A549 (cell line): Measurements from ENCODE around the gene NAA16. TPM values are rescaled to one million over a fixed set of nuclear protein-coding genes. Genes with fewer than 3 reads are reported as not detected.
"Not testable (repeated sequence)": the region's sequence is repeated elsewhere in the genome, so short reads cannot be mapped to it uniquely, and the experiment has no call there.

Experiments used
- ATAC-seq, 2 experiments: fragments of 200-7000 bp in 1 of 2; fragments of >200 bp in 1 of 2; cut with Nextera tagmentation in 1 of 2; cut with Tn5 transposase in 1 of 2; 3 replicates each; pipeline versions ENCODE4 v1.8.0 to v1.9.1; 2018 to 2020; ENCODE audit warnings: mild to moderate bottlenecking in 1 of 2, moderate library complexity in 1 of 2
- CTCF ChIA-PET: fragments of 300-600 bp; sonication (Branson Sonifier 250); formaldehyde crosslinking; extraction: SDS; loops from one replicate; lab custom pipeline; 2021; ENCODE audit warnings: antibody characterized with exemption, inconsistent platforms; lab: Yijun Ruan, JAX
- POLR2A ChIA-PET: fragments of 350-600 bp; formaldehyde crosslinking; extraction: SDS; loops from one replicate; lab custom pipeline; 2021; ENCODE audit warnings: antibody characterized with exemption, inconsistent platforms; lab: Yijun Ruan, JAX
- DNase-seq, 2 experiments: peaks; one replicate each; pipeline versions ENCODE4 v3.0.0 to v3.0.0-alpha.2; 2011 to 2016; ENCODE audit warnings: low read depth in 1 of 2, low spot score in 1 of 2
- FAIRE-seq: peaks from 2 replicates; lab custom pipeline; 2011; peaks lifted over from hg19 to GRCh38; lab: Jason Lieb, UNC
- H3K27ac ChIP-seq, 2 experiments: fragments of >200 bp; sonication (Bioruptor Twin); formaldehyde crosslinking; 3 replicates each; pipeline ENCODE4 v1.5.1; 2016 to 2017
- H3K4me1 ChIP-seq: fragments of >200 bp; sonication (Bioruptor Twin); formaldehyde crosslinking; 3 replicates; pipeline ENCODE4 v1.6.1; 2016
- H3K4me2 ChIP-seq: fragments of >200 bp; sonication (Bioruptor Twin); formaldehyde crosslinking; 3 replicates; pipeline ENCODE4 v1.6.1; 2016
- H3K4me3 ChIP-seq: fragments of >200 bp; sonication (Bioruptor Twin); formaldehyde crosslinking; 3 replicates; pipeline ENCODE4 v1.5.1; 2016
- H3K9me3 ChIP-seq: fragments of >200 bp; sonication (Bioruptor Twin); formaldehyde crosslinking; 3 replicates; pipeline ENCODE4 v1.6.1; 2016
- CEBPB ChIP-seq, 2 experiments: fragments of >200 bp in 1 of 2; sonication (Bioruptor Twin) in 1 of 2; formaldehyde crosslinking in 1 of 2; IDR thresholded peaks; 2 replicates each; pipeline ENCODE4 v1.6.1; 2012 to 2016
- CHD2 ChIP-seq: fragments of 150-350 bp; IDR thresholded peaks from 2 replicates; pipeline ENCODE4 v1.6.1; 2014; ENCODE audit warnings: low read length; ENCODE audit not compliant: partially characterized antibody
- EHF ChIP-seq: fragments of 250-450 bp; sonication (Bioruptor Pico); IDR thresholded peaks from 2 replicates; pipeline ENCODE4 v1.5.0; 2020; ENCODE audit warnings: mild to moderate bottlenecking
- EHMT2 ChIP-seq: fragments of 200-600 bp; sonication (generic); IDR thresholded peaks from 2 replicates; pipeline ENCODE4 v1.6.1; 2016; ENCODE audit warnings: antibody characterized with exemption, low read depth, mild to moderate bottlenecking, moderate library complexity
- EP300 ChIP-seq, 2 experiments: fragments of >200 bp; sonication (Bioruptor Twin); formaldehyde crosslinking; IDR thresholded peaks; 2 replicates in 1 of 2; 3 replicates in 1 of 2; pipeline ENCODE4 v1.6.1; 2016 to 2017
- FOSL2 ChIP-seq, 2 experiments: fragments of 450-650 bp in 1 of 2; fragments of >200 bp in 1 of 2; sonication (Bioruptor Twin) in 1 of 2; formaldehyde crosslinking; IDR thresholded peaks; 2 replicates each; pipeline versions ENCODE4 v1.5.0 to v1.6.1; 2016 to 2020; ENCODE audit warnings: mild to moderate bottlenecking in 1 of 2, moderate library complexity in 1 of 2
- GATA3 ChIP-seq: IDR thresholded peaks from 2 replicates; pipeline ENCODE4 v1.6.1; 2012; ENCODE audit warnings: borderline replicate concordance
- HOXB13 ChIP-seq: fragments of 250-450 bp; sonication (Bioruptor Pico); IDR thresholded peaks from 2 replicates; pipeline ENCODE4 v1.5.0; 2020; ENCODE audit warnings: low read depth, mild to moderate bottlenecking, moderate library complexity
- HOXB5 ChIP-seq: fragments of 250-450 bp; sonication (Bioruptor Pico); IDR thresholded peaks from 2 replicates; pipeline ENCODE4 v1.5.0; 2020; ENCODE audit warnings: mild to moderate bottlenecking, moderate library complexity
- JUN ChIP-seq, 2 experiments: fragments of >200 bp; sonication (Bioruptor Twin); formaldehyde crosslinking; IDR thresholded peaks; 2 replicates in 1 of 2; 3 replicates in 1 of 2; pipeline ENCODE4 v1.6.1; 2016 to 2017
- JUNB ChIP-seq: fragments of >200 bp; sonication (Bioruptor Twin); formaldehyde crosslinking; IDR thresholded peaks from 2 replicates; pipeline ENCODE4 v1.6.1; 2016
- KDM5A ChIP-seq: fragments of 200-600 bp; sonication (generic); IDR thresholded peaks from 2 replicates; pipeline ENCODE4 v1.6.1; 2016; ENCODE audit warnings: antibody characterized with exemption, mild to moderate bottlenecking
- MAFK ChIP-seq: fragments of 450-650 bp; IDR thresholded peaks from 2 replicates; pipeline ENCODE4 v1.6.1; 2014; ENCODE audit not compliant: partially characterized antibody
- MAZ ChIP-seq: fragments of 150-350 bp; IDR thresholded peaks from 2 replicates; pipeline ENCODE4 v1.6.1; 2014; ENCODE audit warnings: antibody characterized with exemption, low read depth, low read length, borderline replicate concordance
- NFE2L2 ChIP-seq: fragments of 150-350 bp; conservative IDR thresholded peaks from 2 replicates; pipeline ENCODE4 v1.6.1; 2014; ENCODE audit warnings: low read length
- NPAS2 ChIP-seq: fragments of 250-450 bp; sonication (Bioruptor Pico); IDR thresholded peaks from 2 replicates; pipeline ENCODE4 v1.8.0; 2022; ENCODE audit warnings: mild to moderate bottlenecking, moderate library complexity, borderline replicate concordance
- NR3C1 ChIP-seq: fragments of >200 bp; sonication (Bioruptor Twin); formaldehyde crosslinking; IDR thresholded peaks from 3 replicates; pipeline ENCODE4 v1.6.1; 2017
- POLR2AphosphoS2 ChIP-seq: conservative IDR thresholded peaks from 2 replicates; pipeline ENCODE4 v1.6.1; 2012; ENCODE audit warnings: low read length, improper control_type of control experiment, inconsistent platforms
- RAD21 ChIP-seq, 2 experiments: fragments of >200 bp in 1 of 2; sonication (Bioruptor Twin) in 1 of 2; formaldehyde crosslinking in 1 of 2; IDR thresholded peaks in 1 of 2; conservative IDR thresholded peaks in 1 of 2; 2 replicates in 1 of 2; 3 replicates in 1 of 2; pipeline ENCODE4 v1.6.1; 2012 to 2018; ENCODE audit warnings: inconsistent platforms in 1 of 2
- RARB ChIP-seq: fragments of 250-450 bp; sonication (Bioruptor Pico); IDR thresholded peaks from 2 replicates; pipeline ENCODE4 v1.8.0; 2021; ENCODE audit warnings: mild to moderate bottlenecking, moderate library complexity
- RNF2 ChIP-seq: fragments of 200-600 bp; sonication (generic); IDR thresholded peaks from 2 replicates; pipeline ENCODE4 v1.6.1; 2016; ENCODE audit warnings: low read depth, mild to moderate bottlenecking, antibody characterized with exemption, moderate library complexity, borderline replicate concordance
- SMC3 ChIP-seq: fragments of >200 bp; sonication (Bioruptor Twin); formaldehyde crosslinking; IDR thresholded peaks from 3 replicates; pipeline ENCODE4 v1.6.1; 2018; ENCODE audit warnings: inconsistent platforms
- SREBF2 ChIP-seq: fragments of 450-650 bp; IDR thresholded peaks from 2 replicates; pipeline ENCODE4 v1.6.1; 2014; ENCODE audit warnings: mild to moderate bottlenecking, moderate library complexity
- ZFP36 ChIP-seq: fragments of 450-650 bp; IDR thresholded peaks from 2 replicates; pipeline ENCODE4 v1.6.1; 2014; ENCODE audit warnings: borderline replicate concordance; ENCODE audit not compliant: partially characterized antibody
- WGBS: methylation state at CpG from one replicate; pipeline ENCODE4 v1.1.6; 2017; ENCODE audit errors: missing lambda C conversion rate; 5-methylcytosine and 5-hydroxymethylcytosine counted together
- polyA plus RNA-seq, 4 experiments: library from polyadenylated mRNA; depleted of rRNA in 3 of 4; stranded (reverse); fragments of >200 nt; fragmentation: RNase III in 1 of 4; extraction: RNeasy Plus Mini Kit Qiagen cat#74134 plus additional on column Dnase treatment in 1 of 4; gene quantifications; 2 replicates in 3 of 4; 3 replicates in 1 of 4; pipeline ENCODE4 v1.2.3, GENCODE V29; 2011 to 2017
- TF ChIP-seq, protein P1 (sequence below): IDR thresholded peaks from 2 replicates; pipeline ENCODE4 v1.6.1; 2012
- TF ChIP-seq, protein P2 (sequence below): fragments of >200 bp; sonication (Bioruptor Twin); formaldehyde crosslinking; IDR thresholded peaks from 3 replicates; pipeline ENCODE4 v1.5.1; 2016
- TF ChIP-seq, protein P3 (sequence below): fragments of 150-350 bp; IDR thresholded peaks from 2 replicates; pipeline ENCODE4 v1.6.1; 2014; ENCODE audit warnings: low read depth, mild to moderate bottlenecking, low read length
- TF ChIP-seq, protein P4 (sequence below): IDR thresholded peaks from 2 replicates; pipeline ENCODE4 v1.6.1; 2012; ENCODE audit warnings: low read depth, borderline replicate concordance

NAA16 gene
- polyA plus RNA-seq, 2 of the 4 experiments (the other 2 are of a cell fraction): 10.5 to 18.8 TPM

DNA sequence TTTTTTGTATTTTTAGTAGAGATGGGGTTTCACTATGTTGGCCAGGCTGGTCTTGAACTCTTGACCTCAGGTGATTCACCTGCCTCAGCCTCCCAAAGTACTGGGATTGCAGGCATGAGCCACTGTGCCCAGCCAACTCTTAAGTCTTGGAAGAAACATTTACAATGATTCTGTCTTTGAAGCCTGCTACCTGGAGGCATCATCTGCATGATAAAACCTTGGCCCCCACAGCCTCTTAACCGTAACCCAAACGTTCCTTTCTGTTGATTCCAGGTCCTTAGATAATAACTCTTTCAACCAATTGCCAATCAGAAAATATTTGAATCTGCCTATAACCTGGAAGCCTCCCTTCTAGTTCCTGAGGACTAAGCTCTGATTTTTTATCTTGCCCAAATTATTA, 31.9 kb upstream of the NAA16 start:
- FAIRE-seq: not testable (repeated sequence)

DNA sequence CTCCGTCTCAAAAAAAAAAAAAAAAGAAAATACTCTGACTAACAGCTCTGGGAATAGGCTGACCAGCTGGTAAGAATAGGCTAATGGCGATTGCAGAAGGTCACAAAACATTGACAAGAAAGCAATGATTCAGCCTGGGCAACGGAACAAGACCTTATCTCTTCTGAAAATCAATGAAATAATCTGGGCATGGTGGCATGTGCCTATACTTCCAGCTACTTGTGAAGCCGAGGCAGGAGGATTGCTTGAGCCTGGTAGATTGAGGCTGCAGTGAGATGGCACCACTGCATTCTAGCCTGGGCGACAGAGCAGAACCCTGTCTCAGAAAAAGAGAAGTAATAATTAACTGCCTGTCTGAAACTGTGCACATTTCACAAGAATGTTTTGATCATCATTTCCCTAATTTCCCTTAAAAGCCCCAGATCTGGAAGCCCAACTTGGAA, 28.9 kb upstream of the NAA16 start:
- ChIA-PET POLR2A (no interaction called here), CTCF (no interaction called here)
- WGBS: 83% methylated on average over 5 of the region's 5 CpGs

More for the DNA sequence above, 31.9 kb upstream of the NAA16 start:
- H3K4me1 ChIP-seq, POLR2A ChIA-PET, DNase-seq, H3K27ac ChIP-seq, H3K9me3 ChIP-seq, H3K4me3 ChIP-seq, ATAC-seq, H3K4me2 ChIP-seq, CTCF ChIA-PET: not testable (repeated sequence)
- WGBS: 82% methylated on average over 2 of the region's 2 CpGs

DNA sequence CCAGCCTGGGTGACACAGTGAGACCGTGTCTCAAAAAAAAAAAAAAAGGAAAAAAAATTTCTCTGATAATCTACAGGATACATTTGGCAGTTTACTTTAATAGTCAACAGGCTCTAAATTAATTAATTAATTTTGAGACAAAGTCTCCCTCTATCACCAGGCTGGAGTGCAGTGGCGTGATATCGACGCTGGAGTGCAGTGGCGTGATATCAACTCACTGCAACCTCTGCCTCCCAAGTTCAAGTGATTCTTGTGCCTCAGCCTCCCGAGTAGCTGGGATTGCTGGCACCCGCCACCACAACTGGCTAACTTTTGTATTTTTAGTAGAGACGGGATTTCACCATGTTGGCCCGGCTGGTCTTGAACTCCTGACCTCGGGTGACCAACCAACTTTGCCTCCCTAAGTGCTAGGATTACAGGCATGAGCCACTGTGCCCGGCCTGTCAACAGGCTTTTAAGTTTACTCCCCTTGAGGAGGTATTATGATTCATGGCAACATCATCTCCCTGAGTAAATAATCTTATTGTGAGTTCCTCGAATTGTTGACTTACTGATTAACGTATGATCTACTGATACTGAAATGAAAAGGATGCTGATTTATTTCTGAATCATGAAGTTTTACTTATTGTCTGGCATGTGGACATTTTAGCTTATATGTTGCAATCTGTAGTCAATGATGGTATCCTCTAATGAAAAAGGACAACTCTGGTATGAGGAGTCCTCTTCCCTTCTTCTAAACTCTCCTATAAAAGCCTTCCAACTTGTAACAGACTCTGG, 26.4 kb upstream of the NAA16 start:
- Histone ChIP-seq H3K4me1 (peaks cover 16% of the 10 kb centered on the region), H3K27ac (peak overlapping the region; percentile 84 to 88), H3K4me3 (no peak overlapping the region; the same call in 2 of the 3 replicates), H3K4me2 (peak overlapping the region; percentile 61), H3K9me3 (no peaks in the 10 kb centered on the region)
- 27% methylated on average over 12 of the region's 13 CpGs for WGBS
- ATAC-seq (peak; percentile 96 to 97), DNase-seq (peak; percentile 60 to 94), FAIRE-seq (no peak)
- POLR2A ChIA-PET: no interaction called here
- CTCF ChIA-PET: interaction anchor here (0.6 kb wide), 2 partner anchors 12 to 1094 kb away, joined by 3 read pairs; no protein-coding TSS in a partner anchor
- peak; percentile 96 for TF ChIP-seq FOSL2 (IDR thresholded peaks at IDR 0.05)
- TF ChIP-seq FOSL2 (CRISPR knock-in tag; IDR thresholded peaks at IDR 0.05): peak; percentile 97
- TF ChIP-seq CHD2: no peak
- no peak for TF ChIP-seq SMC3
- peak; percentile 42 for TF ChIP-seq MAFK
- TF ChIP-seq EP300 (IDR thresholded peaks at IDR 0.05): peak; percentile 66 to 70; a peak in 3 of 5 replicates
- TF ChIP-seq MAZ: no peak
- no peak for TF ChIP-seq EHF (CRISPR knock-in tag)
- peak; percentile 14 to 20; a peak in 2 of 5 replicates for TF ChIP-seq RAD21 (conservative IDR thresholded peaks at IDR 0.05 in 1 of 2, IDR thresholded peaks at IDR 0.05 in 1 of 2)
- peak; percentile 53 for TF ChIP-seq ZFP36
- TF ChIP-seq, protein P1, sequence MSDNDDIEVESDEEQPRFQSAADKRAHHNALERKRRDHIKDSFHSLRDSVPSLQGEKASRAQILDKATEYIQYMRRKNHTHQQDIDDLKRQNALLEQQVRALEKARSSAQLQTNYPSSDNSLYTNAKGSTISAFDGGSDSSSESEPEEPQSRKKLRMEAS: peak; percentile 57
- TF ChIP-seq RNF2: no peak
- TF ChIP-seq JUNB: peak; percentile 97
- no peak for TF ChIP-seq HOXB13
- peak; percentile 82 to 83 for TF ChIP-seq JUN (IDR thresholded peaks at IDR 0.05)
- TF ChIP-seq SREBF2: peak; percentile 25; the same call in 1 of the 2 replicates
- no peak for TF ChIP-seq EHMT2
- TF ChIP-seq GATA3: peak; percentile 96
- TF ChIP-seq NFE2L2: no peak
- peak; percentile 93 to 98 for TF ChIP-seq CEBPB (IDR thresholded peaks at IDR 0.05)
- TF ChIP-seq RARB (CRISPR knock-in tag): peak; percentile 86; the same call in 1 of the 2 replicates
- peak; percentile 71; the same call in 1 of the 2 replicates for TF ChIP-seq HOXB5 (CRISPR knock-in tag)

More for the DNA sequence above, 28.9 kb upstream of the NAA16 start:
- FAIRE-seq: no peak
- TF ChIP-seq KDM5A (no peak), FOSL2 (IDR thresholded peaks at IDR 0.05) (no peak), FOSL2 (CRISPR knock-in tag; IDR thresholded peaks at IDR 0.05) (no peak), POLR2AphosphoS2 (no peak), NR3C1 (no peak), NPAS2 (CRISPR knock-in tag) (no peak), JUN (IDR thresholded peaks at IDR 0.05) (no peak)
- TF ChIP-seq, protein P2, sequence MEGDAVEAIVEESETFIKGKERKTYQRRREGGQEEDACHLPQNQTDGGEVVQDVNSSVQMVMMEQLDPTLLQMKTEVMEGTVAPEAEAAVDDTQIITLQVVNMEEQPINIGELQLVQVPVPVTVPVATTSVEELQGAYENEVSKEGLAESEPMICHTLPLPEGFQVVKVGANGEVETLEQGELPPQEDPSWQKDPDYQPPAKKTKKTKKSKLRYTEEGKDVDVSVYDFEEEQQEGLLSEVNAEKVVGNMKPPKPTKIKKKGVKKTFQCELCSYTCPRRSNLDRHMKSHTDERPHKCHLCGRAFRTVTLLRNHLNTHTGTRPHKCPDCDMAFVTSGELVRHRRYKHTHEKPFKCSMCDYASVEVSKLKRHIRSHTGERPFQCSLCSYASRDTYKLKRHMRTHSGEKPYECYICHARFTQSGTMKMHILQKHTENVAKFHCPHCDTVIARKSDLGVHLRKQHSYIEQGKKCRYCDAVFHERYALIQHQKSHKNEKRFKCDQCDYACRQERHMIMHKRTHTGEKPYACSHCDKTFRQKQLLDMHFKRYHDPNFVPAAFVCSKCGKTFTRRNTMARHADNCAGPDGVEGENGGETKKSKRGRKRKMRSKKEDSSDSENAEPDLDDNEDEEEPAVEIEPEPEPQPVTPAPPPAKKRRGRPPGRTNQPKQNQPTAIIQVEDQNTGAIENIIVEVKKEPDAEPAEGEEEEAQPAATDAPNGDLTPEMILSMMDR: no peak
- TF ChIP-seq, protein P3, sequence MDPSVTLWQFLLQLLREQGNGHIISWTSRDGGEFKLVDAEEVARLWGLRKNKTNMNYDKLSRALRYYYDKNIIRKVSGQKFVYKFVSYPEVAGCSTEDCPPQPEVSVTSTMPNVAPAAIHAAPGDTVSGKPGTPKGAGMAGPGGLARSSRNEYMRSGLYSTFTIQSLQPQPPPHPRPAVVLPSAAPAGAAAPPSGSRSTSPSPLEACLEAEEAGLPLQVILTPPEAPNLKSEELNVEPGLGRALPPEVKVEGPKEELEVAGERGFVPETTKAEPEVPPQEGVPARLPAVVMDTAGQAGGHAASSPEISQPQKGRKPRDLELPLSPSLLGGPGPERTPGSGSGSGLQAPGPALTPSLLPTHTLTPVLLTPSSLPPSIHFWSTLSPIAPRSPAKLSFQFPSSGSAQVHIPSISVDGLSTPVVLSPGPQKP: no peak
- TF ChIP-seq, protein P4, sequence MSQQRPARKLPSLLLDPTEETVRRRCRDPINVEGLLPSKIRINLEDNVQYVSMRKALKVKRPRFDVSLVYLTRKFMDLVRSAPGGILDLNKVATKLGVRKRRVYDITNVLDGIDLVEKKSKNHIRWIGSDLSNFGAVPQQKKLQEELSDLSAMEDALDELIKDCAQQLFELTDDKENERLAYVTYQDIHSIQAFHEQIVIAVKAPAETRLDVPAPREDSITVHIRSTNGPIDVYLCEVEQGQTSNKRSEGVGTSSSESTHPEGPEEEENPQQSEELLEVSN: no peak
- TF ChIP-seq, protein P1: no peak
- TF ChIP-seq, all 56 proteins: peak for 0
- ATAC-seq (no peak), DNase-seq (no peak)
- H3K9me3 ChIP-seq: no peaks in the 10 kb centered on the region
- H3K4me3 ChIP-seq: no peak overlapping the region
- H3K4me1 ChIP-seq: peaks cover 12% of the 10 kb centered on the region
- H3K4me2 ChIP-seq: no peak overlapping the region
- no peak overlapping the region for H3K27ac ChIP-seq
